OCI-LY3 (cell line): Measurements from ENCODE around the gene NLRP7.

Experiments used
- H2AFZ ChIP-seq: fragments of 200-600, 300-600 bp; shearing (Covaris generic); 2 replicates; pipeline ENCODE4 v1.6.0; 2014; ENCODE audit warnings: antibody characterized with exemption, low read depth, low read length
- H3K27ac ChIP-seq: fragments of 200-600, 300-600 bp; sonication (generic); 2 replicates; pipeline ENCODE4 v1.5.1; 2014; ENCODE audit warnings: mild to moderate bottlenecking, low read length, moderate library complexity, mixed read lengths
- H3K27me3 ChIP-seq: fragments of 200-600, 300-600 bp; sonication (generic); 2 replicates; pipeline ENCODE4 v1.6.1; 2014; ENCODE audit warnings: low read depth, low read length, mixed read lengths
- H3K36me3 ChIP-seq: fragments of 200-600, 300-600 bp; sonication (generic); replicated peaks from 2 replicates; pipeline ENCODE3; 2014; ENCODE audit warnings: low read depth, low read length, mixed read lengths
- H3K4me1 ChIP-seq: fragments of 300-600, 200-600 bp; sonication (generic); 2 replicates; pipeline ENCODE4 v1.6.1; 2014; ENCODE audit warnings: low read length, mixed read lengths
- H3K4me2 ChIP-seq: fragments of 200-600, 300-600 bp; sonication (generic); 2 replicates; pipeline ENCODE4 v1.6.1; 2014; ENCODE audit warnings: low read length, mixed read lengths
- H3K4me3 ChIP-seq: fragments of 300-600, 200-600 bp; sonication (generic); 2 replicates; pipeline ENCODE4 v1.5.1; 2014; ENCODE audit warnings: antibody characterized with exemption, mild to moderate bottlenecking, low read length, moderate library complexity
- H3K79me2 ChIP-seq: fragments of 300-600, 200-600 bp; shearing (Covaris generic); 2 replicates; pipeline ENCODE4 v1.6.1; 2014; ENCODE audit warnings: mild to moderate bottlenecking, low read length, mixed read lengths
- H3K9ac ChIP-seq: fragments of 300-600, 200-600 bp; shearing (Covaris generic); 2 replicates; pipeline ENCODE4 v1.6.0; 2014; ENCODE audit warnings: mild to moderate bottlenecking, low read length, moderate library complexity
- H3K9me3 ChIP-seq: fragments of 200-600, 300-600 bp; shearing (Covaris generic); 2 replicates; pipeline ENCODE4 v1.6.1; 2014; ENCODE audit warnings: low read length, mixed read lengths; ENCODE audit not compliant: insufficient read depth
- H4K20me1 ChIP-seq: fragments of 200-600, 300-600 bp; sonication (generic); 2 replicates; pipeline ENCODE4 v1.6.1; 2016; ENCODE audit warnings: low read length, mixed read lengths; ENCODE audit not compliant: insufficient read depth
- CTCF ChIP-seq: fragments of 200-600, 300-600 bp; sonication (generic); IDR thresholded peaks from 2 replicates; pipeline ENCODE4 v1.5.1; 2014; ENCODE audit warnings: antibody characterized with exemption, low read length, low read depth
- EZH2phosphoT487 ChIP-seq: fragments of 200-600 bp; shearing (Covaris generic); IDR thresholded peaks from 2 replicates; pipeline ENCODE4 v1.6.1; 2018; ENCODE audit warnings: antibody characterized with exemption, mixed run types, low read depth

The NLRP7 gene

DNA sequence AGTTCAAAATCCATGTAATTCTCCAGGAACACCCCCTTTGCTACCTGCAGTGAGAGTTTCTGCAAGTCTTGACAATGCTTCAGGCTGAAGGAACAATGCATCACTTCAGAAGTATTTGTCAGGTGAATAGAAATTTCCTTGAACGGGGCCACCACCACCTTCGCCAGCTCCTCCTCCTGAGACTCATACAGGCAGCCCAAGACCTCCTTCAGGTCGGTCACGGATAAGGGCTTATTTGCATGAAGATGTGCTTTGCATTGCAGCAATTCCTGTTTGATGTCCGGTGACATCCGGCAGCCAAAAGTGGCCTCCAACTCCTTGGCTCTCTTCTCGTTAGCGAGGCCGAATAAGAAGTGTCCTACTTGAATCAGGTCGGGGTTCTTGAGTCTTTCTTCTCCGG is 8.4 kb downstream of the NLRP7 start:
- Histone ChIP-seq H3K9ac (peak overlapping the region; percentile 72), H3K9me3 (no peaks in the 10 kb centered on the region), H3K27ac (peak overlapping the region; percentile 55), H3K4me3 (peak overlapping the region; percentile 92), H3K36me3 (peaks cover 27% of the 10 kb centered on the region), H4K20me1 (no peaks in the 10 kb centered on the region), H3K4me1 (peaks cover 44% of the 10 kb centered on the region), H3K27me3 (no peaks in the 10 kb centered on the region), H3K4me2 (peak overlapping the region; percentile 99), H3K79me2 (no peaks in the 10 kb centered on the region), H2AFZ (peak overlapping the region; percentile 54)
- TF ChIP-seq EZH2phosphoT487, result no peak
- no peak for TF ChIP-seq CTCF

GRCh38 chr19:54937926-54938325 is 9.4 kb downstream of the NLRP7 start:
- Histone ChIP-seq H3K9me3 (no peaks in the 10 kb centered on the region), H3K4me1 (peaks cover 41% of the 10 kb centered on the region), H3K4me3 (peak overlapping the region; percentile 92), H3K79me2 (no peaks in the 10 kb centered on the region), H2AFZ (no peak overlapping the region), H3K27me3 (no peaks in the 10 kb centered on the region), H3K9ac (peak overlapping the region; percentile 72), H3K27ac (peak overlapping the region; percentile 55), H3K4me2 (peak overlapping the region; percentile 99), H4K20me1 (no peaks in the 10 kb centered on the region), H3K36me3 (peaks cover 33% of the 10 kb centered on the region)
- TF ChIP-seq CTCF (no peak), EZH2phosphoT487 (no peak)

DNA sequence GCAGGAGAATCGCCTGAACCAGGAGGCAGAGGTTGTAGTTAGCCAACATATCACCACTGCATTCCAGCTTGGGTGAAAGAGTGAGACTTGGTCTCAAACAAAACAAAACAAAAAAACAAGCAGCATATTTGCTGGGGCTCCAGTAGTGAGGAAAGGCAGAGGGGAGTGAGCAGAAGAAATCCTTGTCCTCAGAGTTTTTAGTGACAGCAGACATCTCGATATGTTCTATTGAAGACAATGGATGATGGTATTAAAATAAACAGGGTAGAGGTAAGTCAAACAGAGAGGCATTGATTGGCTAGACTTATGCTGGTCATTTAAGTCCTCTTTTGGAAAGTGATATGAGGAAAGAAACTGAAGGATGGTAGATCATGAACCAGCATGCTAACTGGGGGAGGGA is 19.0 kb downstream of the NLRP7 start:
- H3K4me2 ChIP-seq, result no peak overlapping the region
- H3K79me2 ChIP-seq, result no peaks in the 10 kb centered on the region
- TF ChIP-seq CTCF, result no peak
- TF ChIP-seq EZH2phosphoT487, result no peak
- H2AFZ ChIP-seq, result no peak overlapping the region
- H3K27me3 ChIP-seq, result no peaks in the 10 kb centered on the region
- no peak overlapping the region for H3K9ac ChIP-seq
- peaks cover 5% of the 10 kb centered on the region for H3K9me3 ChIP-seq
- H3K4me1 ChIP-seq, result no peaks in the 10 kb centered on the region
- H3K27ac ChIP-seq, result no peak overlapping the region
- H3K4me3 ChIP-seq, result no peak overlapping the region
- no peaks in the 10 kb centered on the region for H4K20me1 ChIP-seq
- H3K36me3 ChIP-seq, result peaks cover 51% of the 10 kb centered on the region

DNA sequence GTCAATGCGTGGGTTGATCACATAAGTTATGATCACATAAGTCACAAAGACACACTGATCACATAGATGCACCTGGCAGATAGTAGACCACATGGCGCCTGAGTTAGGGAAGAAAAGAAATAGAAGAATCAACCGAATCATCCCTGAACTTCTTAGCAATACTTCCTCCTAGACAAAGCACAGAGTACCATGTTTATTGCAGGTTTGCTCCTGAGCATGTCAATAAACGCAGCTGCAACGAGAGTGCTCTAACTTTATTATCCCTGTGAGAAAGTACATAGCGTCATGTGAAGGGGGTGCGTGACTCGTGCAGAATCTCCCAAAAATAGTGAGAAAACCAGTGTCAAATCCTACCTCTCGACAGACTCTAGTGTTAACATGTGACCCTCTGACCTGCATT is 24.1 kb downstream of the NLRP7 start:
- Histone ChIP-seq H4K20me1 (no peaks in the 10 kb centered on the region), H3K27me3 (no peaks in the 10 kb centered on the region), H3K4me1 (no peaks in the 10 kb centered on the region), H3K79me2 (no peaks in the 10 kb centered on the region), H3K4me2 (no peak overlapping the region), H3K9me3 (peaks cover under 1% of the 10 kb centered on the region; the same call in 1 of the 2 replicates), H2AFZ (no peak overlapping the region), H3K9ac (no peak overlapping the region), H3K36me3 (peaks cover 25% of the 10 kb centered on the region), H3K4me3 (no peak overlapping the region), H3K27ac (no peak overlapping the region)
- TF ChIP-seq EZH2phosphoT487 (no peak), CTCF (no peak)
